NT2/D1 (cell line): ENCODE results near the gene SDK1.

Source experiments
- YY1 ChIP-seq: IDR thresholded peaks from 2 replicates; pipeline ENCODE4 v1.6.1; 2011; ENCODE audit not compliant: insufficient read length, insufficient read depth
- ZNF274 ChIP-seq: IDR thresholded peaks from 2 replicates; pipeline ENCODE4 v1.6.1; 2011; ENCODE audit warnings: mild to moderate bottlenecking, low read depth, low read length

DNA sequence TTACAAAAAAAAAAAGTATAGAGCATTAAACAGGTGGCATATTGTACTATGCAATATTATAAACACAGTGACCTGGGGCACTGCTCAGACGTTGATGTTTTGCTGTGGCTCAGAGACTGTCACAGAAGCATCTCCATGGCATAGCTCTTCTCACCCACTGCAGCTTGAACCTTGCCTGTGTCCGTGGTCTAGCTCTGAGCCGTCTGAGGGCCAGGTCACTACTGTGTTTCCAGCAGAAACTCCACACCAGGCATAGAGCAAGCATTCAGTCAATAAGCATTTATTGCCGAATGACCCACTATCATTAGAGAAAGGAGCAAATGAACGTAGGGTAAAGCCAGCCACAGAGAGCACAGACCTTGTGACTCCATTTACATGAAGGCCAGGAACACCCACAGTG is 937.8 kb downstream of the SDK1 start:
- TF ChIP-seq ZNF274: no peak
- TF ChIP-seq YY1: no peak
